Psoas muscle (tissue), 8 donors: ENCODE data around the gene MFSD1. TPM values are rescaled to one million over a fixed set of nuclear protein-coding genes. Genes with fewer than 3 reads are reported as not detected.

Experiments
- ATAC-seq, 4 donors: fragments of 200-7000 bp; cut with Tn5 transposase; one replicate each; pipeline ENCODE4 v1.9.1; 2020; ENCODE audit warnings: moderate library complexity in 3 of 4, mild to moderate bottlenecking in 2 of 4
- DNase-seq, 2 donors: peaks; one replicate each; pipeline ENCODE4 v3.0.0-alpha.2; 2020
- H3K27ac ChIP-seq: fragments of 200-600 bp; one replicate; pipeline ENCODE4 v1.8.0; 2022
- H3K27me3 ChIP-seq, 3 donors: fragments of 200-600 bp in 1 of 3; one replicate each; pipeline versions ENCODE4 v1.6.1 to v1.8.0; 2013 to 2022; ENCODE audit warnings: low read length in 2 of 3, mild to moderate bottlenecking in 2 of 3, moderate library complexity in 1 of 3; ENCODE audit not compliant: insufficient read depth in 3 of 3
- H3K36me3 ChIP-seq, 2 donors: fragments of 200-600 bp in 1 of 2; one replicate each; pipeline versions ENCODE4 v1.6.1 to v1.8.0; 2013 to 2022; ENCODE audit warnings: low read depth in 1 of 2, mild to moderate bottlenecking in 1 of 2, moderate library complexity in 1 of 2; ENCODE audit not compliant: insufficient read depth in 1 of 2
- H3K4me1 ChIP-seq: fragments of 200-600 bp; one replicate; pipeline ENCODE4 v1.8.0; 2022
- H3K4me3 ChIP-seq: fragments of 200-600 bp; one replicate; pipeline ENCODE4 v1.8.0; 2022; ENCODE audit warnings: mild to moderate bottlenecking
- H3K9me3 ChIP-seq: fragments of 200-600 bp; one replicate; pipeline ENCODE4 v1.8.0; 2022
- CTCF ChIP-seq: fragments of 200-600 bp; IDR thresholded peaks from one replicate; pipeline ENCODE4 v1.8.0; 2022; ENCODE audit warnings: antibody characterized with exemption
- WGBS, 3 donors: extraction: QIAGEN DNeasy Blood & Tissue Kit; methylation state at CpG; one replicate each; pipeline versions ENCODE4 v1.1.6 to v1.1.7; 2013; 5-methylcytosine and 5-hydroxymethylcytosine counted together
- intact Hi-C, 2 donors: fragments of 100-400 bp; cut with DNase I; formaldehyde crosslinking; loops; one replicate each; pipeline versions ENCODE4 v1.11.0 to v1.14.2; 2022
- long read RNA-seq, 2 donors: library from polyadenylated mRNA; unstranded; transcript quantifications; one replicate each; pipeline ENCODE4 v2.0.0, GENCODE V29; 2021
- polyA plus RNA-seq, 3 donors: library from polyadenylated mRNA; stranded (reverse); fragments of 200-250 nt; gene quantifications; one replicate each; pipeline ENCODE4 v1.2.3, GENCODE V29; 2013
- total RNA-seq, 4 donors: library from RNA; stranded (reverse); fragmentation: NEBNext Ultra II Directional in 2 of 4; extraction: Animal tissue kit (Norgen Biotek cat#: 25700) in 2 of 4; gene quantifications; one replicate each; pipeline versions ENCODE4 v1.2.1 to v1.2.4, GENCODE V29; 2021 to 2023
- donor health status: healthy with polysubstance abuse.
- donor health status: DM: no; HTN: no; CAD: no; lungs with moderate emphysema.
- donor health status: Bipolar disorder and iron deficiency.
- donor health status: healthy.
- donor health status: DM: yes; HTN: yes; CAD: no.
- donor health status: DM: no; HTN: no; CAD: no.
- donor health status: DM: no; HTN: no; CAD: no.
- donor health status: DM: yes; HTN: yes; CAD: no.

The MFSD1 gene
- total RNA-seq (10 to 100 TPM; 10.6 to 19.6 (median 16.1) TPM), polyA plus RNA-seq (10 to 100 TPM; 13.0 to 29.6 (median 27.9) TPM)
- long read RNA-seq, donor 1, transcript MFSD1-203 (16 exons, 2,423 nt), result major isoform, 16 of 21 reads
- long read RNA-seq, donor 1, partial matches to known transcripts, result 3 of 21 reads
- long read RNA-seq, donor 1, other reads (novel, unspliced or antisense), result 1 of 21 reads
- long read RNA-seq, donor 2, transcript MFSD1-203 (16 exons, 2,423 nt), result major isoform, 29 of 45 reads
- long read RNA-seq, donor 2, partial matches to known transcripts, result 1 of 45 reads
- long read RNA-seq, donor 2, other reads (novel, unspliced or antisense), result 10 of 45 reads

GRCh38 chr3:158801696-158802408 lies at the start of gene MFSD1:
Gene MFSD1, plus strand, starts transcription at chr3:158802054. Its CDS starts 99 bp downstream, at chr3:158802153.
- 0% methylated on average over 51 to 61 of the region's 61 CpGs for WGBS, 3 donors
- H3K4me3 ChIP-seq, result peak within 1 kb of the TSS; percentile 90
- no peak for TF ChIP-seq CTCF
- ATAC-seq, result peak; percentile 99
- peak within 1 kb of the TSS; percentile 92 for H3K27ac ChIP-seq
- no peaks in the 10 kb centered on the region for H3K9me3 ChIP-seq
- no peaks in the 10 kb centered on the region for H3K27me3 ChIP-seq
- DNase-seq, result peak; percentile 96 to 98
- intact Hi-C loops, result no loop called here
- peaks cover 18% of the 10 kb centered on the region for H3K4me1 ChIP-seq
- H3K36me3 ChIP-seq, result peaks cover 0 to 27% of the 10 kb centered on the region in 2 donors

GRCh38 chr3:158753854-158754253 lies 48.0 kb upstream of the MFSD1 start:
- no peaks in the 10 kb centered on the region for H3K9me3 ChIP-seq
- ATAC-seq (no peak), DNase-seq (no peak)
- H3K27ac ChIP-seq, result no peak overlapping the region
- intact Hi-C loops, result no loop called here
- 94 to 99% (median 95%) methylated on average over 5 of the region's 5 CpGs for WGBS, 3 donors
- no peak for TF ChIP-seq CTCF
- H3K36me3 ChIP-seq, result peaks cover 3 to 8% of the 10 kb centered on the region in 2 donors
- no peaks in the 10 kb centered on the region for H3K27me3 ChIP-seq
- H3K4me3 ChIP-seq, result no peak overlapping the region
- no peaks in the 10 kb centered on the region for H3K4me1 ChIP-seq

- no peak for DNase-seq
- H3K27me3 ChIP-seq, result no peaks in the 10 kb centered on the region
- no peak overlapping the region for H3K4me3 ChIP-seq
- 54 to 76% (median 62%) methylated on average over 2 of the region's 2 CpGs for WGBS, 3 donors
- ATAC-seq, result no peak
- H3K27ac ChIP-seq, result no peak overlapping the region
- peaks cover 0 to 3% of the 10 kb centered on the region in 2 donors for H3K36me3 ChIP-seq
- intact Hi-C loops, result no loop called here
- TF ChIP-seq CTCF, result no peak
- H3K9me3 ChIP-seq, result no peaks in the 10 kb centered on the region
- H3K4me1 ChIP-seq, result no peaks in the 10 kb centered on the region
Observed at GRCh38 chr3:158755421-158755820, 46.4 kb upstream of the MFSD1 start.

- 78 to 82% (median 79%) methylated on average over 3 of the region's 3 CpGs for WGBS, 3 donors
- DNase-seq, result no peak
- Histone ChIP-seq H3K27ac (no peak overlapping the region), H3K4me3 (no peak overlapping the region), H3K27me3 (no peaks in the 10 kb centered on the region), H3K36me3 (no peaks in the 10 kb centered on the region), H3K4me1 (no peaks in the 10 kb centered on the region), H3K9me3 (no peaks in the 10 kb centered on the region)
- ATAC-seq, result no peak
- TF ChIP-seq CTCF, result no peak
- intact Hi-C loops, result no loop called here
Observed at GRCh38 chr3:158761350-158761749, 40.5 kb upstream of the MFSD1 start.
